Cerebellar cortex (tissue), 1 donor: ENCODE results near the gene MAPK4.
A peak's percentile ranks its signal among the peaks of the same experiment; 100 is the strongest.
"Not testable (repeated sequence)": the region's sequence is repeated elsewhere in the genome, so short reads cannot be mapped to it uniquely, and the experiment has no call there.

ENCODE experiments used
- DNase-seq: peaks from one replicate; pipeline ENCODE4 v3.0.0-alpha.2; 2015; ENCODE audit warnings: low spot score

Gene MAPK4

DNA sequence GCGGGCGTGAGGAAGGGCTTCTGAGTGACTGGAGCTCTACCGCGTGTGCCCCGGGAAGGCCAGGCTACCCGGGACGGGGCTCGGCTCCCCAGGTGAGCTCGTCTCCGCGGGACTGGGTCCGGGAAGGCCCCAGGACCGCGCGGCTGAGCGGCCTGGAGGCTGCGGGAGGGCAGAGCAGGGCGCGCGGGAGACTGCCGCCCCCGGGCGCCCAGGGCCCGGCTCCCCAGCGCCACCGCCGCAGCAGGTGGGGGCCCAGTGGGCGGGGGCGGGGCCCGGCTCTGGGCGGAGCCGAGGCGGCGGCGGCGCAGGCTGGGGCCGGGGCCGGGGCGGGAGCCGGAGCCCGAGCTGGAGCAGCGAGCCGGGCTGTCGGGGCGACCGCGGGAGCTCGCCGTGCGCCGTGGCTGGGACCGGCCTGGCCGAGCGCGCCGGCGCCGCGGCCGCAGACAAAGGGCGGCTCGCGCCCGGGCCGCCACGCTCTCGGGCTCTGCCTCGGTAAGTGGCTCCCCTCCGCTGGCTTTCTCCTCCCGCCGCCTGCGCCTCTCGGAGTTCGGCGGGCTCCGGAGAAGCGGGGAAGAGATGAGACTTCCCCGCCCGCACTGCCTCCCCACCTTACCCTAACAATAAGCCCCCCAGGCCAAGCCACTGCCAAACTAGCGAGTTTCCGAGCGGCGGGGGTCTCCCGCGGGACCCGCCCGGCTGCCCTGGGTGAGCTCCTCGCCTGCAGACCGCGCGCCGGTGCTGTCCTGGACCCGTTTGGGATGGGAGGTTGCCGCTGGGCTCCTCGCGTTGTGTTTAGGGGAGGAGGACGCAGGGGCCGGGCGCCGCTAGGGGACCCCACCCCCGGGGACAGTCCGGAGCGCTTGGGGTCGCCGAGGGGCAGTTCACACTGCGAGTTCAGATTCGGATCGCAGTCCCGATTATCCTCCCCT lies at the start of gene MAPK4:
MAPK4 (plus strand) TSS at position 336 of the 929 bp plus-strand sequence. CDS start 103,872 bp downstream, outside the sequence.
- peak; percentile 45 for DNase-seq

DNA sequence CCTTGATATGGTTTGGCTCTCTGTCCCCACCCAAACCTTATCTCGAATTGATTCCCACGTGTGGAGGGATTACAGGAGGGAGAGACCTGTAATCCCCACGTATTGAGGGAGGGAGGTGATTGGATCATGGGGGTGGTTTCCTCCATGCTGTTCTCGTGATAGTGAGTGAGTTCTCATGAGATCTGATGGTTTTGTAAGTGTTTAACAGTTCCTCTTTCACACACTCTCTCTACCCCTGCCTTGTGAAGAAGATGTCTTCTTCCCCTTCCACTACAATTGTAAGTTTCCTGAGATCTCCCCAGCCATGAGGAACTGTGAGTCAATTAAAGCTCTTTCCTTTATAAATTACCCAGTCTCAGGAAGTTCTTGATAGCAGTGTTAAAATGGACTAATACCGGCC lies 42.6 kb upstream of the MAPK4 start:
- not testable (repeated sequence) for DNase-seq

DNA sequence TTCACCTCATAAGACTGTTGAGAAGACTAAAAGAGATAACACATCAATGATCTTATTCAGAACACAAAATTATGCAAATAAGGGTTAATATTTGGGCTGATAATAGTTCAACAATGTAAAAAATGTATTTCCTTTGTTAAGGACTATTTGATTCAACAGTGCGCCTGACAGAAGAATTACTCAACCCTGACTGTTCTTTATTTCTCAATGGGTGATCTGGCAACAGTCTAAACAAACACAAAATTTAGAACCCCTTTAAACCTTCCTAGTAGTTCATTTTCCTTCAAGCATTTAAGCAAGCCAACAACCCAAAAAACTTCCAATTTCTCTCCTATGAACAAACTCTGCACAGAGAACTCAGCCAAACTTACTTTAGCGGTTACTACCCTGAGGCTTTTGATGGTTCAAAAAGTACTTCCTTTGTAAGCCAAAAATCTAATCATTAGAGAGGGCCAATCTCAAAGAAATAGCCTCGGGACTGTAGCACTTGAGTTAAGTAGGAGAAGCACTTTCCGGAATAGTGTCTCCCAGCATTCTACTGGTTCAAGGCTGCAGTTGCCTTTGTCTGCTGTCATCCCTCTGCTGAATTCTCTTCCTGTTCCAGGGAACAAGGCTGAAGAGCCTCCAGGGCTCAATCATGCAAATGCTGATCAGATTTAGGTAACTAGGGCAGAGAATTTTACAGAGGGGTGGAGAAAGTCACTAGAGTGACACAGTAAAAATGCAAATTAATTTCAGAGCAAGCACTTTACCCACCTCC lies 40.9 kb upstream of the MAPK4 start:
- no peak for DNase-seq

DNA sequence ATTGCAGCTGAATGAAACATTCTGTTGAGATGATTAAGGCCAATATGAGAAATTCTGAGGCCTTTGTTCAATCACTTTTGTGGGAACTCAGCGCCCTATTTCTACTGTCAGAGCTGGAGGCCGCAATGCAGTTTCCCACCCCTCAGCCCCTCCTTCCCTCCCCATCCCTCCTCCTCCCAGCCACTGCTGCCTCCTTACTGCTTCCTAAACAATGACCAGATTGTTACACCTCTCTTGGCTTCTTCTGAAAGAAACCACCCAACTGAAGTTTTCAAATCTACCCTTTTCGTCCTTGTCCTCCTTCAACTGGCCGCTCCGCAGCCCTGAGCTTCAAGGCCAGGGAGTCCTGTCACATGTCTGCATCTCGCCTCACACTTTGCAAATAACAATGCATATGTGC lies 36.7 kb upstream of the MAPK4 start:
- no peak for DNase-seq

DNA sequence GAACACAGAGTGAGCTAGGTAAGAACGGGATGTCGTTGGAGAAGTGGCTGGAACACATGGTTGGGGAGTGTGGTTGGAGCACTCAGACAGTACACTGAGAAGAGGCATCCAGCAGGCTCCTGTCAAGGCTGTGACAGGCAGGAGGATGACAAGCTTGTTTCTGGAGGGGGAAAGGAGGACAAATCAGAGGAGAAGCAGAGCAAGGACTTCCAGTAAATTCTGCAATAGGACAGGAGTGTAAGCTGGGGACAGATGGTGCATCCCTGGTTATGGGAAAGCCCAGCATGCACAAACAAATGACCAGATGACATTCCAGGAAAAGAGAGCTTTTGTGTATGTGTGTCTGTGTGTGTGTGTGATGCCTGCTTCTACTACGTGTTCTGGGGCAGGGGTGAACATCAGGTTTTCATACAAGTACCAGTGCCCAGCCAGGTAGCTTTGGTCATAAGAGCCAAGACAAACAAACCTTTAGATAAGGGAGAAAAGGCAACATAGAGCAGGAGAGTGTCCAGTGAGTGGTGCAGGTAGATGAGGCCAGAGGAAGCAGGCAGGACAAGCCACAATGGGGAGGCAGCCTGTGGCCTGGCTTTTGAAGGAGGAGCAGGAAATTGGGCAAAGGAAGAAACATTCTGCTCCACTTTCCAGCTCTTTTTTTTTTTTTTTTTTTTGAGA lies 32.1 kb upstream of the MAPK4 start:
- peak; percentile 90 for DNase-seq

DNA sequence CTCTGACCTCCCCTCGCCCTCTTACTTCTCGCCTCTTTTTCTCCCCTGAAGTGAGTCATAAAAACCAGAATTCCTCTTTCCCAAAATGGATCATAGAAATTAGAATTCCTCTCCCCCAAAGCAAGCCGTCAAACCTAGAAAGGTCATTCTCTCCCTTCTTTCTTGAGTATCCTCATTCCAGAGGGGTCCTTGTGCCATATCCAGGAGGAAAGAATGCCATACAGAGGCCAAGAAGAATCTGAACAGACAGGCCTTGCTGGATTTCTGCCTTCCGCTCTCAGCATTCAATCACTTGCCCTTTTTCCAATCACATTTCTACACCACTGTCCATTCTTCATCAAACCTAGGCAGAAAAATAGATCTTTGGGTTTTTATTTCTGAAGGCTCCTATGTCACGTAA lies 31.1 kb upstream of the MAPK4 start:
- DNase-seq: no peak

DNA sequence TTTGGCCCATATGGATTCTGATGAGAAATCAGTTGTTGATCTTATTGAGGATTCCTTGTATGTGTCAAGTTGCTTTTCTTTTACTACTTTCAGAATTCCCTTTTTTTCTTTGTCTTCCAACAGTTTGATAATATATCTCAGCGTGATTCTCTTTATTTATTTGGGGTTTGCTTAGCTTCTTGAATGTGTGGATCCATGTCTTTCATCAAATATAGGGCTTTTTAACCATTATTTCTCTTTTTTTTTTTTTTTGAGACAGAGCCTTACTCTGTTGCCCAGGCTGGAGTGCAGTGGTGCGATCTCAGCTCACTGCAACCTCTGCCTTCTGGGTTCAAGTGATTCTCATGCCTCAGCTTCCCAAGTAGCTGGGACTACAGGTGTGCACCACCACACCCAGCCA lies 26.1 kb upstream of the MAPK4 start:
- DNase-seq: not testable (repeated sequence)

DNA sequence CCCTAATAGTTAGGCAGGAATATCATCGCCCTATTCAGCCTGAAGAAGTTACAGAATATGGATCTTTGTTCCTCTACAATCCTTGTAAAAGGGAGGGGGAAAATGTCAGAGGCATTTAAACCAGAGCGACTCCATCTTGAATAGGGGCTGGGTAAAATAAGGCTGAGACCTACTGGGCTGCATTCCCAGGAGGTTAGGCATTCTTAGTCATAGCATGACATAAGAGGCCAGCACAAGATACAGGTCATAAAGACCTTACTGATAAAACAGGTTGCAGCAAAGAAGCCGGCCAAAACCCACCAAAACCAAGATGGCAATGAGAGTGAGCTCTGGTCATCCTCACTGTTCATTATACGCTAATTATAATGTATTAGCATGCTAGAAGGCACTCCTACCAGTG lies 15.4 kb upstream of the MAPK4 start:
- DNase-seq: not testable (repeated sequence)

DNA sequence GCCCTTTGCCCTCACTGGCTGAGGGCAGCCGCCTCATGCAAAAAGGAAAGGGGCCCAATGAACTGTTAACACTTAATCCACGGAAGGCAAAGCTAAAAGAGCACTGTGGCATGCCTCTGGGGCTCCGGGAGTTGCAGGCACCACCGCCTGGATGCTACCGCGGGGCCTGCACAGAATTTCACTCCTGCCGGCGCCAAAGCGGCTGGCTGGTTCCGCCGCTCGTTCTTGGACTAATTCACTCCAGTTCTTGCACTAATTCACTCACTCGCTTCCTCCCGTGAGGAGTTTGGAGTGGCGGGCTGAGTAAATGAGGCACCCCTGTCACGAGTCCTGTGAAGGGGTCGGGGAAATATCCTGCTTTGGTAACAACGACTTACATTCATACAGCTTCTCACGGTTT lies 14.0 kb upstream of the MAPK4 start:
- DNase-seq: no peak

DNA sequence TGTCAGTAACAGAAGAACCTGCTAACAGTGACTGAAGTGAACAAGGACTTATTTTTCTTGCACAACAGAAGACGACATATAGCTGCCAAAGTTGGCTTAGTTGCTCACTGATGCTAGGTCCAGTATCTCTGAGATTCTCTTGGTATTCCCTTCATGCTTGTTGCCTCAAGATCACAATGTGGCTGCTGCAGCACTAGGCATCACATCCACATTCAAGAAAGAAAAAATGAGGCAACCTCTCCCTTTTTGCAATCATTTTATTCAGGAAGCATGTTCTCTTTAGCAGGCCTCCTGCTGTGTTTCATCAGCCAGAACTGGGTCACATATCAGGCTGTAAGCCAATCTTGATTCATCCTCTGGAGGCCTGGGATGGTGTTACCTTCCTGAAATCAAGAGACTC lies 11.7 kb upstream of the MAPK4 start:
- DNase-seq: no peak

DNA sequence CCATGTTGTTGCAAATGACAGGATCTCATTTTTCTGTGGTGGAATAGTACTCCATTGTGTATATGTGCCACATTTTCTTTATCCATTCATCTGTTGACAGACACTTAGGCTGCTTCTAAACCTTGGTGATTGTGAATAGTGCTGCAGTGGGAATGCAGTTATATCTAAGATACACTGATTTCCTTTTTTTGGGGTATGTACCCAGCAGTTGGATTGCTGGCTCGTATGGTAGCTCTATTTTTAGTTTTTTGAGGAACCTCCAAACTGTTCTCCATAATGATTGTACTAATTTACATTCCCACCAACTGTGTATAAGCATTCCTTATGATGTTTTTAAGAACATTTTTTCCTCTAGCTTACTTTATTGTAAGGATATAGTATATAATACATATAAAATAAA lies 8.2 kb upstream of the MAPK4 start:
- not testable (repeated sequence) for DNase-seq

DNA sequence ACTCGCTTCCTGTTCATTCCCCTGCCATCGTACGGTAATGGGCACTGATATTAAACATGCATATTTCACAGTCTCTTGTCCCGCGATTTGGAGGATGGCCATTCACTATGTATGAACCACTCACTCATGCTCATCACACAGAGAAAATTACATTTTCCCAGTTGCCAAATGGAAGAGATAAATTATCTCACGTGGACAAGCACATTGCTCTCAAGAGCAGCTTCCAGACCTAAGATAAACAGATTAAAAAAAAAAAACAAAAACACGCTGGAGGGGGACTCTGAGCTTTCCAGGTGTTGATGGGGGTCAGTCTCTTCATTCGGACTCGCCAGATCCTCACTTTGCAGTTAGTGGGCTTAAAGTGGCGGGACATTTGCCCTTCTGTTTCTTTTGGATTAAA lies 1.7 kb upstream of the MAPK4 start:
- no peak for DNase-seq

DNA sequence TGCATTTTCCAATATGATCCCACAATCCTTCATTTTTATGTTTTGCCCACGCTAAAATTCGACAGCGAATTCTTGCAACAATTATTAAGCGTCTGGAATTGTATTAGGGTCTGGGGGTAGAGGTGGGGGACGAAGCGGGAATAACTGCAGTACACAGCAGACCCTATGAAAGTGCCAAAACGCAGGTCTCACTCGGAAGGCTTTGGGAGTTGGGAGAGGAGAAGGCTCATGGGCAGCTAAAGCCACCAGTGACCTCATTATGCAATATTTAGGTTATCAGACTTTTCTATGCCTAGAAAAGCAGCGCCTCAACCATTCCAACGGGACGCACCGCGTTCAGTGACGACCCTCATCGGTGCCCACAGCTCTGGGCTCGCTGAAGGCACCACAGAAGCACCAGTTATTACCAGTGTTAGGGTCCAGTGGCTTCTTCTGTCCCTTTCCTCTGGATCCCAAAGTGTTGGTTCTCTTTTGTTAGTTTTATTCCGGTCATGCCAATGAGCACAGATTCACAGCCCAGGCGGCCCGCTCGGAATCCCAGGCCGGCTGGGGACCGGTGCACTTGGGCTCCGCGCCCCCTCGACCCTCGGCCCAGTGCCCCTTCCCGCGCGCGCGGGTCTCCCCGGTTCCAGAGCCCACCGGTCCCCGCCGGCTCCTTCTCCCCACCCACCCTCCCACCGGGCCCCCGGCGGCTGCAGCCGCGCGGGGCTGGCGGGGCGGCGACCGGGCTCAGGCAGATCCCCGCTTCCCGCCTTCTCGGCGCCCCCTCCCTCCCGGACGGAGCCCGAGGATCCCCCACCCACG lies 737 bp upstream of the MAPK4 start:
- DNase-seq: peak; percentile 39

DNA sequence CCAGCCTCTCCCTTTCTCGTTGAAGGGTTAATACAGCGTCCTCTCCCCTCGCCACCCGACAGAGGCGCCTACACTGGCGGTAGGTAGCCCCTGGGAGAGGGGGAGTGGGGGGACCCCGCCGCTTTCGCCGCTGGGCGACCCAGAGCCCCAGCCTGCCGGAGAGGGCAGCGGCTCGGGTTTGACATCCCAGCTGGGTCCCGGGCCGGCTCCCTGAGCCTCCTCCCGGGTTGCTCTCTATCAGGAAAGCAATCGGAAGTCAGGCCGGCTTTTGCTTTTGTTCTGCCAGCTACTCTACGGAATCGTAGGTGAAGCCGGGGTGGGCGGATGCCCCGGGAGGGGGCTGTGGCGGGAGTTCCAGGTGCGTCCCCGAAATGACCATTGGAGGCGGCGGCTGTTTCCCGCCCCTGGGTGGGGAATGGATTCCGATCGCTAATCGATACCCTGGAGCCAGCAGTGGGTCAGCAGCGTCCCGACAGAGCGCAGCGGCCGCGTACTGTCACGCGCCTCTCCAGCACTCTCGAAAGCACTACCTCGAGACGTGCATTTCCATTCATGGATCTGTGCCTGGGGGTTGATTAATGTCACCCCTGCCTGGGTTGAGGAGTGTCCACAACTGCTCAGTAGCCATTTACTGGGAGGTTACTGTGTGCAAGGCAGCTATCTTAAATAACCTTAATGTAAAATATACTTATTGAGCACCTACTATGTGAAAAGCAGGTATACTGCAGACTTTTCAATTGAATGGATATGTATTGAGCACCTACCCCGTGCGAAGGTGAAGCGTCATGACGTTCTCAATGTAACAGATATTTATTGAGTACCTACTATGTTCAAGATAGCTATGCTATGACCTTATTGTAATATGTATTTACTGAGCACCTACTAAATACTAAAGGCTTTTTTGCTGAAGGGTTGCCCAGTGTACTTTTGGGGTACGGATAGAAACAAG lies 1.1 kb downstream of the MAPK4 start:
- DNase-seq: peak; percentile 24

DNA sequence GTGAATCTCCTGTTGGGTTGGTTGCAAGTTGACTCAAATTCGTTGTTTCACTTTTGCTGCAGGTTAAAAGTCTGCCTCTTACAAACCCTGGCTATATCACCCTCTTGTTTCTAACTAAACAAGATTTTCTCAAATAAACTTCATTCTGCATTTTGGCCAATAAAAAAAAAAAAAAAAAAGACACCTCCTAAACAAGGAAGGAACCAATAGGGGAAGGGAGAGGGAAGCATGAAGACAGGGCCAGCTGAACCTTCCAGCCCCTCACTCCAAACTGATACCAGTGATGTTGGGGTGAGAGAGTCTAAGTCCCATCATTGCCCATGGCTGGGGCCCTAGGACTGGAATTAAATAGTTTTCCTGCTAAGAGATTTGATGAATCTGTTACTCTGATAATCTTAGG lies 2.4 kb downstream of the MAPK4 start:
- DNase-seq: peak; percentile 23

DNA sequence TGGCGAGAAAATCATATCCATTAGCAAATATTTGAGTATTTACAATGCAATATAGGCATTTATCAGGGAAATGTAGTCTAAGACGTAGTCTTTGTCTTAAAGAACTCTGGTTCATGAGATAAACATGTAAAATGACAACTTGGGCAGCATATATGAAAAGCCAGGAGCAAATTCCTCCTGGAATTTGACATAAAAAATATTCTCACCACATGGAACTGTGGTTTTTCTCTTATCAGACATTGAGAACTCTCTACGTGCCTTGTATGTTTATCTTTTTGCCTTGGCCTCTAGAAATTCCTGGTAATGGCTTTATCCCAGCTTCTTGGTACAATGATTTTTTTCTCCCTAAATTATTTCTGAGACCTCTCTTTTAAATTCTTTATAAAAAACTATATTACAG lies 2.8 kb downstream of the MAPK4 start:
- peak; percentile 14 for DNase-seq

DNA sequence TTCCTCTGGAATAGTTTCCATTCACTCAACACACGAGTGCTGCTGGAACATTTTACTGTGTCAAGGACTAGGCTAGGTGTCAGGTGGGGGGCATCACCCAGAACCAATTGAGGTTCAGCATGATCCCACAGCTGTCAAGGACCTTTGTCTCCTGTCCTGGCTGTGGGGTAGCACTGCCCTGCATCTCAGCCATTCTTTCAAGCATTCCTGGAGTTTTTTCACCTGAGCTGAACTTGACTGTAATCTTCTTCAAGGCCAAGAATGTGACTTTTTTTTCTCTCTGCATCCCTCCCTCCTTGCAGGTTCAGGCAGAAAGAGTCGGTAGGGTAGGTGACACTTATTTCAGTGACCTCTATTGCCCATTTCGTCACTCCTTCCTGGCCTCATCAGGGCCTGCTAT lies 3.5 kb downstream of the MAPK4 start:
- peak; percentile 35 for DNase-seq

DNA sequence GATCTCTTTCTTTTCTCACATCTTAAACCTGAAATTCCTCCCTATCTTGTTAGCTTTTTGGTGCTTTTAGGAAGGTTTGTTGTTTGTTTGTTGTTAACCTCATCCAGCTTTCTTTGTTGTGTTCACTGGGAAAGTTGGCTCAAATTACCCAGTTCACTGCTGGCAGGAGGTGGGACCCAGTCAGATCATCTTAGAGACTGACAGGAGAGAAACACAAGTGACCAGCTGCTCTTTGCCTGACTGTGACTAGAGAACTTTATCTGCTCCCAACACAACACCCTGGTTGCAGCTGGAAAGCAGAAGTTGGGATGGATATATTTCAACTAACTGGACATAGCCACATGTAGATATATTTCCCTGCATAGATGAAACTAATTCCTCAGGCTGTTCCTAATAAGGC lies 10.0 kb downstream of the MAPK4 start:
- DNase-seq: no peak

DNA sequence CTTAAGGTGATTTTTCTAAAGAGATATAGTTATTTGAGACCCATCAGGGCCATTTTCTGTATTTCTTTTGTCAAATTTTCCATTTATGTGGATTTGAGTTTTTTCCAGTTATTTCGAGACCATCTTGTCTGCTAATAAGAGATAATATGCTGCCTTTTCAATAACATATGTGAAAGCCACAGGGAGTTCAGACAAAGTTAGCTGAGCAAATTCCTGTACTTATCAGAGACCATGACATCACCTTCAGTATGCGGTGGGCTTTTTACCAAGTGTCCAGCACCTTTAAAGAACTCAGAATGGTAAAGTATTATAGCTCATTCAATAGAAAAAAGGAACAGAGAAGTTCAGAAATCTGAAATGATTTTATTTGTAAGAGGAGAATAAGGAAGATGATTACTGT lies 11.7 kb downstream of the MAPK4 start:
- peak; percentile 57 for DNase-seq

DNA sequence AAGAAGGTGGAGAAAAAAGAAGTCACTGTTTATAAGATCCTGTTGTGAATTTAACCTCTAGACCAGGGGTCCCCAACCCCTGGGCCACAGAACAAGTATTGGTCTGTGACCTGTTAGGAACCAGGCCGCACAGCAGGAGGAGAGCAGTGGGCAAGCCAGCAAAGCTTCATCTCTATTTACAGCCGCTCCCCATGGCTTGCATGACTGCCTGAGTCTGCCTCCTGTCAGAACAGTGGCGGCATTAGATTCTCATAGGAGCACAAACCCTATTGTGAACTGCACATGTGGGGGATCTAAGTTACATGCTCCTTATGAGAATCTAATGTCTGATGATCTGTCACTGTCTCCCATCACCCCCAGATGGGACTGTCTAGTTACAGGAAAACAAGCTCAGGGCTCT lies 13.3 kb downstream of the MAPK4 start:
- peak; percentile 64 for DNase-seq

DNA sequence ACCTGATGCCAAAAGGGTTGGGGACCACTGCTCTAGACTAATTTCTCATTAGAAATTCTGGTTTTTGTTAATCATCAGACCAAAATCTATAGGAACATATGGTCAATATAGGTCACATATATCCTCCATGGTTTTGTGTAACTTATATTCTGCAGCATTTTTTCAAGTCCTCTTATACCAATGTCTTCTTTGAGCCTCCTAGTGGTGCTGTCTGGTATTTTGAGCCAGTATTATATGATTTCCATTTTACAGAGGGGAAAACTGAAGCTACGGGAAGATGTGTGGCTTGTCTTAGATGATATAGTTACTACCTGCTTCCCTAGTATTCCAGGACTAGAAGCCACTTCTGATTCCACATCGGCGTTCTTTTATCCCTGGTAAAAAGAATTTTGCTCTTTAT lies 13.8 kb downstream of the MAPK4 start:
- DNase-seq: no peak
